ENCODE data around the gene GID4.

DNA sequence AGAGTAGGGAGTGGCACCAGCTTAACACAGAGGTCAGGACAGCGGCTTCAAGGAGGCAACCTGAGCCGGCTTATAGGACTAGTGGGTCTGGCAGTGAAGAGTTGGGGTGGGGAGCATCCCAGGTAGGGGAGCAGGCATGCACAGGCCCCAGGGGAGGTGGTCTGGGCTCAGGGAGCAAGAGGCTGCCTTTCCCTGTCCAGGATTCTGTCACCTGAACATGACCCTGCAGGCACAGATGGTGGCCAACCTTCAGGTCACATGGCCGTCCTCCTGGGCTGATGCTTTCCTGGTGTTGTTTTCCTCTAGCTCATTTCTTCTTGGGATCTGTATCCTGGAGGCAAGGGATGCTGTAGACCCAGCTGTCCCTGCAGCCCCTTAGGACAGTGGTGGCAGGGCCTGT is 65.8 kb downstream of the GID4 start:
- TF ChIP-seq POLR2AphosphoS5 (IDR thresholded peaks at IDR 0.05) (no peak), EP300 (IDR thresholded peaks at IDR 0.05) (no peak)
- TF ChIP-seq, protein P1, sequence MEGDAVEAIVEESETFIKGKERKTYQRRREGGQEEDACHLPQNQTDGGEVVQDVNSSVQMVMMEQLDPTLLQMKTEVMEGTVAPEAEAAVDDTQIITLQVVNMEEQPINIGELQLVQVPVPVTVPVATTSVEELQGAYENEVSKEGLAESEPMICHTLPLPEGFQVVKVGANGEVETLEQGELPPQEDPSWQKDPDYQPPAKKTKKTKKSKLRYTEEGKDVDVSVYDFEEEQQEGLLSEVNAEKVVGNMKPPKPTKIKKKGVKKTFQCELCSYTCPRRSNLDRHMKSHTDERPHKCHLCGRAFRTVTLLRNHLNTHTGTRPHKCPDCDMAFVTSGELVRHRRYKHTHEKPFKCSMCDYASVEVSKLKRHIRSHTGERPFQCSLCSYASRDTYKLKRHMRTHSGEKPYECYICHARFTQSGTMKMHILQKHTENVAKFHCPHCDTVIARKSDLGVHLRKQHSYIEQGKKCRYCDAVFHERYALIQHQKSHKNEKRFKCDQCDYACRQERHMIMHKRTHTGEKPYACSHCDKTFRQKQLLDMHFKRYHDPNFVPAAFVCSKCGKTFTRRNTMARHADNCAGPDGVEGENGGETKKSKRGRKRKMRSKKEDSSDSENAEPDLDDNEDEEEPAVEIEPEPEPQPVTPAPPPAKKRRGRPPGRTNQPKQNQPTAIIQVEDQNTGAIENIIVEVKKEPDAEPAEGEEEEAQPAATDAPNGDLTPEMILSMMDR (IDR thresholded peaks at IDR 0.05) = no peak
